A549 (cell line): ENCODE measurements around the gene ZC3H14. TPM values are rescaled to one million over a fixed set of nuclear protein-coding genes. Genes with fewer than 3 reads are reported as not detected.
A peak's percentile ranks its signal among the peaks of the same experiment; 100 is the strongest.

ENCODE experiments used
- ATAC-seq, 2 experiments: fragments of 200-7000 bp in 1 of 2; fragments of >200 bp in 1 of 2; cut with Nextera tagmentation in 1 of 2; cut with Tn5 transposase in 1 of 2; 3 replicates each; pipeline versions ENCODE4 v1.8.0 to v1.9.1; 2018 to 2020; ENCODE audit warnings: mild to moderate bottlenecking in 1 of 2, moderate library complexity in 1 of 2
- CTCF ChIA-PET: fragments of 300-600 bp; sonication (Branson Sonifier 250); formaldehyde crosslinking; extraction: SDS; loops from one replicate; lab custom pipeline; 2021; ENCODE audit warnings: antibody characterized with exemption, inconsistent platforms; lab: Yijun Ruan, JAX
- POLR2A ChIA-PET: fragments of 350-600 bp; formaldehyde crosslinking; extraction: SDS; loops from one replicate; lab custom pipeline; 2021; ENCODE audit warnings: antibody characterized with exemption, inconsistent platforms; lab: Yijun Ruan, JAX
- DNase-seq, 2 experiments: peaks; one replicate each; pipeline versions ENCODE4 v3.0.0 to v3.0.0-alpha.2; 2011 to 2016; ENCODE audit warnings: low read depth in 1 of 2, low spot score in 1 of 2
- FAIRE-seq: peaks from 2 replicates; lab custom pipeline; 2011; peaks lifted over from hg19 to GRCh38; lab: Jason Lieb, UNC
- H3K27ac ChIP-seq, 2 experiments: fragments of >200 bp; sonication (Bioruptor Twin); formaldehyde crosslinking; 3 replicates each; pipeline ENCODE4 v1.5.1; 2016 to 2017
- H3K4me1 ChIP-seq: fragments of >200 bp; sonication (Bioruptor Twin); formaldehyde crosslinking; 3 replicates; pipeline ENCODE4 v1.6.1; 2016
- H3K4me2 ChIP-seq: fragments of >200 bp; sonication (Bioruptor Twin); formaldehyde crosslinking; 3 replicates; pipeline ENCODE4 v1.6.1; 2016
- H3K4me3 ChIP-seq: fragments of >200 bp; sonication (Bioruptor Twin); formaldehyde crosslinking; 3 replicates; pipeline ENCODE4 v1.5.1; 2016
- H3K9me3 ChIP-seq: fragments of >200 bp; sonication (Bioruptor Twin); formaldehyde crosslinking; 3 replicates; pipeline ENCODE4 v1.6.1; 2016
- BCL3 ChIP-seq: fragments of >200 bp; sonication (Bioruptor Twin); formaldehyde crosslinking; IDR thresholded peaks from 3 replicates; pipeline ENCODE4 v1.6.1; 2016
- CHD2 ChIP-seq: fragments of 150-350 bp; IDR thresholded peaks from 2 replicates; pipeline ENCODE4 v1.6.1; 2014; ENCODE audit warnings: low read length; ENCODE audit not compliant: partially characterized antibody
- CHD4 ChIP-seq: fragments of 200-600 bp; sonication (generic); IDR thresholded peaks from 2 replicates; pipeline ENCODE4 v1.6.1; 2016; ENCODE audit warnings: antibody characterized with exemption, mild to moderate bottlenecking, borderline replicate concordance
- ELK1 ChIP-seq: fragments of 150-350 bp; IDR thresholded peaks from 2 replicates; pipeline ENCODE4 v1.6.1; 2014; ENCODE audit warnings: low read depth, mild to moderate bottlenecking, low read length
- GATA3 ChIP-seq: IDR thresholded peaks from 2 replicates; pipeline ENCODE4 v1.6.1; 2012; ENCODE audit warnings: borderline replicate concordance
- HDAC2 ChIP-seq: fragments of 200-600 bp; sonication (generic); IDR thresholded peaks from 2 replicates; pipeline ENCODE4 v1.6.1; 2016
- HOXA7 ChIP-seq: fragments of 250-450 bp; sonication (Bioruptor Pico); IDR thresholded peaks from 2 replicates; pipeline ENCODE4 v1.5.0; 2020; ENCODE audit warnings: mild to moderate bottlenecking, moderate library complexity
- JUN ChIP-seq, 2 experiments: fragments of >200 bp; sonication (Bioruptor Twin); formaldehyde crosslinking; IDR thresholded peaks; 2 replicates in 1 of 2; 3 replicates in 1 of 2; pipeline ENCODE4 v1.6.1; 2016 to 2017
- MAFK ChIP-seq: fragments of 450-650 bp; IDR thresholded peaks from 2 replicates; pipeline ENCODE4 v1.6.1; 2014; ENCODE audit not compliant: partially characterized antibody
- MAZ ChIP-seq: fragments of 150-350 bp; IDR thresholded peaks from 2 replicates; pipeline ENCODE4 v1.6.1; 2014; ENCODE audit warnings: antibody characterized with exemption, low read depth, low read length, borderline replicate concordance
- PBX3 ChIP-seq: IDR thresholded peaks from 2 replicates; pipeline ENCODE4 v1.6.1; 2012
- RARB ChIP-seq: fragments of 250-450 bp; sonication (Bioruptor Pico); IDR thresholded peaks from 2 replicates; pipeline ENCODE4 v1.8.0; 2021; ENCODE audit warnings: mild to moderate bottlenecking, moderate library complexity
- WGBS: methylation state at CpG from one replicate; pipeline ENCODE4 v1.1.6; 2017; ENCODE audit errors: missing lambda C conversion rate; 5-methylcytosine and 5-hydroxymethylcytosine counted together
- polyA plus RNA-seq, 4 experiments: library from polyadenylated mRNA; depleted of rRNA in 3 of 4; stranded (reverse); fragments of >200 nt; fragmentation: RNase III in 1 of 4; extraction: RNeasy Plus Mini Kit Qiagen cat#74134 plus additional on column Dnase treatment in 1 of 4; gene quantifications; 2 replicates in 3 of 4; 3 replicates in 1 of 4; pipeline ENCODE4 v1.2.3, GENCODE V29; 2011 to 2017
- TF ChIP-seq, protein P1 (sequence below): fragments of 250-450 bp; sonication (Bioruptor Pico); IDR thresholded peaks from 2 replicates; pipeline ENCODE4 v1.5.0; 2020; ENCODE audit warnings: low read depth, mild to moderate bottlenecking, moderate library complexity
- TF ChIP-seq, protein P2 (sequence below): fragments of 250-450 bp; sonication (Bioruptor Pico); IDR thresholded peaks from 2 replicates; pipeline ENCODE4 v1.5.0; 2021; ENCODE audit warnings: mild to moderate bottlenecking, moderate library complexity, borderline replicate concordance
- TF ChIP-seq, protein P3 (sequence below): IDR thresholded peaks from 2 replicates; pipeline ENCODE4 v1.6.1; 2012; ENCODE audit warnings: low read depth, borderline replicate concordance

ZC3H14 gene
- polyA plus RNA-seq, 2 of the 4 experiments (the other 2 are of a cell fraction), result 64.5 to 141 TPM

DNA sequence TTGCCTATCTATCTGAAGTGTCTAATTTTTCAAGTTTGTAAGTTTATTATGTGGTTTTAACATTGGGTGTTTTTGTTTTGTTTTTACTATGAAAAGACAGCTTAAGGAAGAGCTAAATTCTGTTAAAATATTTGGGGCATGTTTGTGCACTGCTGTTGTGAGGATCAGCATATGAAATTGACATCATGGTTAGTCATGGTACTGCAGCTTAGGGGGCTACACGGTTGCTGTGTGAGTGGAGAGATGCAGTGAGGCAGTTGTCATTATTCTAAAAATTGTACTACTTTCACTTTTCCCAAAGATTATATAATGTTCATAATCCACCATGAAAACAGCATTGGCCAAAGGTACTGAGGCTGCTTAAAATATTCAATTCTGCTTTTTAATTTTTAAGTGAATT, 49.0 kb downstream of the ZC3H14 start:
- ATAC-seq, result 0 out of 6 replicates have a peak, but pooled peaks have one; percentile 55 to 58
- Histone ChIP-seq H3K4me3 (no peak overlapping the region), H3K4me1 (peaks cover 24% of the 10 kb centered on the region), H3K27ac (no peak overlapping the region), H3K9me3 (no peaks in the 10 kb centered on the region), H3K4me2 (no peak overlapping the region)
- POLR2A ChIA-PET, result no interaction called here
- FAIRE-seq, result no peak
- whole genome bisulfite sequencing, result 39% methylated on average over 1 of the region's 1 CpG
- CTCF ChIA-PET, result interaction anchor here (0.6 kb wide), 1 partner anchor 1170 kb away, joined by 4 read pairs; no protein-coding TSS in a partner anchor
- TF ChIP-seq BCL3 (no peak), GATA3 (no peak), CHD4 (no peak), MAZ (no peak)
- no peak for DNase-seq

DNA sequence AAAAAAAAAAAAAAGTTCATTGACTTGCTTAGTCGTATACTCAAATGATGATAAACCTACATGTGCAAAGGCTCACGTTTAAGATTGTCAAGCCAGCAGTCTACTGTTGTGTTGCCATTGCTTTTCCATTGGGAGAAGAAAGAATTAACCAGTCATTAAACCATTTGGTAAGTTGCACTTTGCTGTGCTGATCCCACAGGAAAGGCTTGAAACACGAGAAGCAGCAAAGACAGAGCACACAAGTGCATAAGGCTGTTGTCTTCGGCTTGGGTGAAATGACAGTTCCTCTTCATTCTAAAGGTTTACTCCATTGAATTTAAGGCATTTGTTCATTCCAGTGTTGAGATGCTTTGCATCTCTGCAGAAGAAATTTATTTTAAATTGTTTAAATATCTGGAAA, 50.1 kb downstream of the ZC3H14 start:
- H3K4me1 ChIP-seq, result peaks cover 21% of the 10 kb centered on the region
- TF ChIP-seq ELK1 (no peak), MAFK (no peak), RARB (no peak), MAZ (no peak), HOXA7 (CRISPR knock-in tag) (no peak), HDAC2 (no peak), JUN (IDR thresholded peaks at IDR 0.05) (no peak), CHD4 (no peak), CHD2 (no peak), GATA3 (no peak)
- TF ChIP-seq, protein P1, sequence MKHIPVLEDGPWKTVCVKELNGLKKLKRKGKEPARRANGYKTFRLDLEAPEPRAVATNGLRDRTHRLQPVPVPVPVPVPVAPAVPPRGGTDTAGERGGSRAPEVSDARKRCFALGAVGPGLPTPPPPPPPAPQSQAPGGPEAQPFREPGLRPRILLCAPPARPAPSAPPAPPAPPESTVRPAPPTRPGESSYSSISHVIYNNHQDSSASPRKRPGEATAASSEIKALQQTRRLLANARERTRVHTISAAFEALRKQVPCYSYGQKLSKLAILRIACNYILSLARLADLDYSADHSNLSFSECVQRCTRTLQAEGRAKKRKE (CRISPR knock-in tag), result no peak
- TF ChIP-seq, protein P2, sequence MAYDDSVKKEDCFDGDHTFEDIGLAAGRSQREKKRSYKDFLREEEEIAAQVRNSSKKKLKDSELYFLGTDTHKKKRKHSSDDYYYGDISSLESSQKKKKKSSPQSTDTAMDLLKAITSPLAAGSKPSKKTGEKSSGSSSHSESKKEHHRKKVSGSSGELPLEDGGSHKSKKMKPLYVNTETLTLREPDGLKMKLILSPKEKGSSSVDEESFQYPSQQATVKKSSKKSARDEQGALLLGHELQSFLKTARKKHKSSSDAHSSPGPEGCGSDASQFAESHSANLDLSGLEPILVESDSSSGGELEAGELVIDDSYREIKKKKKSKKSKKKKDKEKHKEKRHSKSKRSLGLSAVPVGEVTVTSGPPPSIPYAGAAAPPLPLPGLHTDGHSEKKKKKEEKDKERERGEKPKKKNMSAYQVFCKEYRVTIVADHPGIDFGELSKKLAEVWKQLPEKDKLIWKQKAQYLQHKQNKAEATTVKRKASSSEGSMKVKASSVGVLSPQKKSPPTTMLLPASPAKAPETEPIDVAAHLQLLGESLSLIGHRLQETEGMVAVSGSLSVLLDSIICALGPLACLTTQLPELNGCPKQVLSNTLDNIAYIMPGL (CRISPR knock-in tag), result no peak
- TF ChIP-seq, protein P3, sequence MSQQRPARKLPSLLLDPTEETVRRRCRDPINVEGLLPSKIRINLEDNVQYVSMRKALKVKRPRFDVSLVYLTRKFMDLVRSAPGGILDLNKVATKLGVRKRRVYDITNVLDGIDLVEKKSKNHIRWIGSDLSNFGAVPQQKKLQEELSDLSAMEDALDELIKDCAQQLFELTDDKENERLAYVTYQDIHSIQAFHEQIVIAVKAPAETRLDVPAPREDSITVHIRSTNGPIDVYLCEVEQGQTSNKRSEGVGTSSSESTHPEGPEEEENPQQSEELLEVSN, result no peak
- TF ChIP-seq, all 56 proteins: peak for 0
- ChIA-PET CTCF (no interaction called here), POLR2A (no interaction called here)
- WGBS, result 89% methylated on average over 4 of the region's 4 CpGs
- Histone ChIP-seq H3K9me3 (no peaks in the 10 kb centered on the region), H3K27ac (no peak overlapping the region; a peak in 1 of 6 replicates), H3K4me3 (no peak overlapping the region), H3K4me2 (peak overlapping the region; percentile 40; the same call in 2 of the 3 replicates)
- no peak for DNase-seq
- ATAC-seq, result no peak
- no peak for FAIRE-seq

- peaks cover 21% of the 10 kb centered on the region for H3K4me1 ChIP-seq
- POLR2A ChIA-PET, result no interaction called here
- H3K27ac ChIP-seq, result no peak overlapping the region; a peak in 1 of 6 replicates
- CTCF ChIA-PET, result no interaction called here
- TF ChIP-seq PBX3, result no peak
- H3K9me3 ChIP-seq, result no peaks in the 10 kb centered on the region
- DNase-seq (no peak), FAIRE-seq (no peak), ATAC-seq (peak; percentile 56 to 63; a peak in 3 of 6 replicates)
- H3K4me2 ChIP-seq, result peak overlapping the region; percentile 40
- 44% methylated on average over 5 of the region's 5 CpGs for WGBS
- H3K4me3 ChIP-seq, result no peak overlapping the region
These were observed 50.7 kb downstream of the ZC3H14 start for GRCh38 chr14:88613552-88614010.
